HG03139 (cell line): ENCODE measurements around the gene ADAMTS2.

Experiments
- ATAC-seq: cut with Tn5 transposase; IDR thresholded peaks from one replicate; pipeline ENCODE4 v1.9.1; 2021; ENCODE audit not compliant: unreplicated experiment

Gene ADAMTS2

GRCh38 chr5:179373101-179373934 is 28.1 kb upstream of the ADAMTS2 start:
- ATAC-seq, result no peak

- no peak for ATAC-seq
Measured at GRCh38 chr5:179371681-179372680, 26.7 kb upstream of the ADAMTS2 start.

GRCh38 chr5:179371121-179371510 is 25.9 kb upstream of the ADAMTS2 start:
- ATAC-seq, result no peak

GRCh38 chr5:179370490-179371120 is 25.3 kb upstream of the ADAMTS2 start:
- no peak for ATAC-seq

GRCh38 chr5:179369530-179369884 is 24.2 kb upstream of the ADAMTS2 start:
- no peak for ATAC-seq

GRCh38 chr5:179368806-179369529 is 23.7 kb upstream of the ADAMTS2 start:
- no peak for ATAC-seq

- no peak for ATAC-seq
Measured at GRCh38 chr5:179368126-179368805, 23.0 kb upstream of the ADAMTS2 start.

GRCh38 chr5:179367491-179367890 is 22.2 kb upstream of the ADAMTS2 start:
- ATAC-seq, result no peak

GRCh38 chr5:179362355-179362754 is 17.1 kb upstream of the ADAMTS2 start:
- ATAC-seq, result no peak

GRCh38 chr5:179361037-179361603 is 15.9 kb upstream of the ADAMTS2 start:
- ATAC-seq, result no peak

GRCh38 chr5:179357031-179357430 is 11.8 kb upstream of the ADAMTS2 start:
- ATAC-seq, result no peak

- ATAC-seq, result no peak
Measured at GRCh38 chr5:179355976-179356974, 11.0 kb upstream of the ADAMTS2 start.

- ATAC-seq, result no peak
Measured at GRCh38 chr5:179354305-179354882, 9.1 kb upstream of the ADAMTS2 start.

- no peak for ATAC-seq
Measured at GRCh38 chr5:179348843-179349242, 3.6 kb upstream of the ADAMTS2 start.

- ATAC-seq, result no peak
Measured at GRCh38 chr5:179348011-179348530, 2.8 kb upstream of the ADAMTS2 start.

GRCh38 chr5:179347581-179347980 is 2.3 kb upstream of the ADAMTS2 start:
- ATAC-seq, result no peak

GRCh38 chr5:179346875-179347274 is 1.6 kb upstream of the ADAMTS2 start:
- ATAC-seq, result no peak

GRCh38 chr5:179346401-179346800 is 1.1 kb upstream of the ADAMTS2 start:
- no peak for ATAC-seq
